ENCODE results near the gene MTOR.

DNA sequence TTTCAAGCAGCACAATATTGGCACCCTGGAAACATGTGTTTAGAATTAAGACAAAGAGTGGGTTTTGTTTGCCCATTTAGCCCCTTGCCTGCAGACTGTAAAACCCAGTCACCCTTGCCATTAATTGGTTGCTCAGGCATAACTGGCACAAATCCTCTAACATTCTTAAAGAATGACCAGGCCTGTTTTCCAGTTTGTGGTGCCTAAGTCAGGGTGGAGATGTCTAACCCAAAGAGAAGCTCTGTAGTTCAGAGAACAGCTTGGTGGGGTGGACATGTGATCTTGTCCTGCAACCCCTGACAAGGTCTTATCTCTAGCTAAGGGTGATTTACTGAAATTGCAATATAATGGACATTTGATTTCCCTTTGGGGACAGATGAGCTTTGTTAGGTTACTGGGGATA lies 82.0 kb downstream of the MTOR start:
- TF ChIP-seq, protein P1, sequence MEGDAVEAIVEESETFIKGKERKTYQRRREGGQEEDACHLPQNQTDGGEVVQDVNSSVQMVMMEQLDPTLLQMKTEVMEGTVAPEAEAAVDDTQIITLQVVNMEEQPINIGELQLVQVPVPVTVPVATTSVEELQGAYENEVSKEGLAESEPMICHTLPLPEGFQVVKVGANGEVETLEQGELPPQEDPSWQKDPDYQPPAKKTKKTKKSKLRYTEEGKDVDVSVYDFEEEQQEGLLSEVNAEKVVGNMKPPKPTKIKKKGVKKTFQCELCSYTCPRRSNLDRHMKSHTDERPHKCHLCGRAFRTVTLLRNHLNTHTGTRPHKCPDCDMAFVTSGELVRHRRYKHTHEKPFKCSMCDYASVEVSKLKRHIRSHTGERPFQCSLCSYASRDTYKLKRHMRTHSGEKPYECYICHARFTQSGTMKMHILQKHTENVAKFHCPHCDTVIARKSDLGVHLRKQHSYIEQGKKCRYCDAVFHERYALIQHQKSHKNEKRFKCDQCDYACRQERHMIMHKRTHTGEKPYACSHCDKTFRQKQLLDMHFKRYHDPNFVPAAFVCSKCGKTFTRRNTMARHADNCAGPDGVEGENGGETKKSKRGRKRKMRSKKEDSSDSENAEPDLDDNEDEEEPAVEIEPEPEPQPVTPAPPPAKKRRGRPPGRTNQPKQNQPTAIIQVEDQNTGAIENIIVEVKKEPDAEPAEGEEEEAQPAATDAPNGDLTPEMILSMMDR (IDR thresholded peaks at IDR 0.05; ENCODE audit: extremely low read depth in 1 of 2, insufficient read depth in 1 of 2, low read depth in 1 of 2, low read length in 2 of 2): no peak
- TF ChIP-seq, protein P2, sequence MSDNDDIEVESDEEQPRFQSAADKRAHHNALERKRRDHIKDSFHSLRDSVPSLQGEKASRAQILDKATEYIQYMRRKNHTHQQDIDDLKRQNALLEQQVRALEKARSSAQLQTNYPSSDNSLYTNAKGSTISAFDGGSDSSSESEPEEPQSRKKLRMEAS (IDR thresholded peaks at IDR 0.05; ENCODE audit: insufficient read depth, insufficient read length): no peak
- TF ChIP-seq POLR2A (IDR thresholded peaks at IDR 0.05; ENCODE audit: low read depth, low read length) (no peak), POLR2AphosphoS5 (IDR thresholded peaks at IDR 0.05; ENCODE audit: insufficient read depth, low read depth, low read length) (no peak), EZH2 (IDR thresholded peaks at IDR 0.05; ENCODE audit: borderline replicate concordance, low read depth, low read length, severe bottlenecking) (no peak), MYC (IDR thresholded peaks at IDR 0.05; ENCODE audit: low read depth, low read length) (no peak), GATA2 (IDR thresholded peaks at IDR 0.05; ENCODE audit: insufficient read depth, insufficient read length, low read depth, low read length) (no peak)

All from endothelial cell of umbilical vein (primary cell).